Subcutaneous abdominal adipose tissue (tissue), 5 donors: Measurements from ENCODE around the gene MSS51.

Experiments
- H3K27ac ChIP-seq: one replicate; pipeline ENCODE4 v1.7.0; 2013; ENCODE audit warnings: low read depth, mild to moderate bottlenecking, inconsistent platforms, low read length, moderate library complexity
- H3K27me3 ChIP-seq, 5 donors: one replicate each; pipeline ENCODE4 v1.7.0; 2013; ENCODE audit warnings: low read length in 5 of 5, inconsistent platforms in 1 of 5; ENCODE audit not compliant: control insufficient read depth in 5 of 5, insufficient read depth in 4 of 5
- H3K36me3 ChIP-seq, 5 donors: one replicate each; pipeline ENCODE4 v1.7.0; 2013; ENCODE audit warnings: low read length in 5 of 5; ENCODE audit not compliant: control insufficient read depth in 5 of 5, insufficient read depth in 5 of 5
- H3K4me1 ChIP-seq, 5 donors: one replicate each; pipeline ENCODE4 v1.7.0; 2013; ENCODE audit warnings: low read length in 5 of 5, mild to moderate bottlenecking in 3 of 5, moderate library complexity in 1 of 5; ENCODE audit not compliant: control insufficient read depth in 5 of 5, insufficient read depth in 5 of 5
- H3K4me3 ChIP-seq, 5 donors: one replicate each; pipeline ENCODE4 v1.7.0; 2013; ENCODE audit warnings: low read length in 5 of 5, low read depth in 1 of 5
- H3K9ac ChIP-seq, 5 donors: one replicate each; pipeline ENCODE4 v1.7.0; 2013; ENCODE audit warnings: low read length in 5 of 5, mild to moderate bottlenecking in 4 of 5, moderate library complexity in 3 of 5
- H3K9me3 ChIP-seq, 5 donors: one replicate each; pipeline ENCODE4 v1.7.0; 2013; ENCODE audit warnings: low read length in 5 of 5; ENCODE audit not compliant: control insufficient read depth in 5 of 5
- donor health status: healthy.
- donor health status: healthy.
- donor health status: healthy.
- donor health status: healthy.
- donor health status: healthy.

The MSS51 gene

GRCh38 chr10:73416571-73416970 lies 16.8 kb downstream of the MSS51 start:
- Histone ChIP-seq H3K4me1 (peaks cover 4 to 30% (median 24%) of the 10 kb centered on the region in 5 donors), H3K27ac (no peak overlapping the region), H3K27me3 (no peaks in the 10 kb centered on the region), H3K9ac (no peak overlapping the region), H3K4me3 (no peak overlapping the region), H3K36me3 (no peaks in the 10 kb centered on the region), H3K9me3 (no peaks in the 10 kb centered on the region)

- H3K36me3 ChIP-seq = no peaks in the 10 kb centered on the region
- peak overlapping the region in 4 of 5 donors; percentile 66 to 92 (median 84) for H3K9ac ChIP-seq
- H3K27ac ChIP-seq = peak overlapping the region; percentile 98
- H3K9me3 ChIP-seq = no peaks in the 10 kb centered on the region
- H3K27me3 ChIP-seq = no peaks in the 10 kb centered on the region
- H3K4me1 ChIP-seq = peaks cover 4 to 28% (median 23%) of the 10 kb centered on the region in 5 donors
- peak overlapping the region; percentile 73 to 91 (median 85) for H3K4me3 ChIP-seq
These were observed 19.0 kb downstream of the MSS51 start for GRCh38 chr10:73414230-73414945.

- no peaks in the 10 kb centered on the region for H3K9me3 ChIP-seq
- H3K36me3 ChIP-seq = no peaks in the 10 kb centered on the region
- peak within 1 kb of the TSS; percentile 81 to 96 (median 92) for H3K9ac ChIP-seq
- H3K27ac ChIP-seq = peak within 1 kb of the TSS; percentile 98
- H3K4me3 ChIP-seq = peak within 1 kb of the TSS; percentile 83 to 97 (median 90)
- H3K4me1 ChIP-seq = peaks cover 4 to 29% (median 23%) of the 10 kb centered on the region in 5 donors
- no peaks in the 10 kb centered on the region for H3K27me3 ChIP-seq
These were observed 19.7 kb downstream of the MSS51 start, which contains the start of gene ANXA7 for GRCh38 chr10:73413528-73414229. Gene ANXA7 (minus strand): TSS chr10:73414058. CDS start chr10:73400856, 13,202 bp downstream.

GRCh38 chr10:73413108-73413527 lies 20.2 kb downstream of the MSS51 start:
- peaks cover 4 to 31% (median 24%) of the 10 kb centered on the region in 5 donors for H3K4me1 ChIP-seq
- peak overlapping the region; percentile 81 to 96 (median 92) for H3K9ac ChIP-seq
- H3K27me3 ChIP-seq = no peaks in the 10 kb centered on the region
- H3K9me3 ChIP-seq = no peaks in the 10 kb centered on the region
- H3K4me3 ChIP-seq = peak overlapping the region; percentile 83 to 97 (median 90)
- H3K27ac ChIP-seq = peak overlapping the region; percentile 98
- no peaks in the 10 kb centered on the region for H3K36me3 ChIP-seq

GRCh38 chr10:73410897-73411296 lies 22.5 kb downstream of the MSS51 start:
- Histone ChIP-seq H3K27me3 (no peaks in the 10 kb centered on the region), H3K4me1 (peaks cover 4 to 31% (median 22%) of the 10 kb centered on the region in 5 donors), H3K36me3 (peaks cover 0 to 7% (median 3%) of the 10 kb centered on the region in 5 donors), H3K9me3 (no peaks in the 10 kb centered on the region), H3K27ac (no peak overlapping the region), H3K4me3 (no peak overlapping the region), H3K9ac (no peak overlapping the region)

GRCh38 chr10:73408978-73409521 lies 24.3 kb downstream of the MSS51 start:
- H3K9ac ChIP-seq = no peak overlapping the region
- H3K27ac ChIP-seq = no peak overlapping the region
- no peaks in the 10 kb centered on the region for H3K27me3 ChIP-seq
- H3K4me1 ChIP-seq = peaks cover 4 to 25% (median 16%) of the 10 kb centered on the region in 5 donors
- no peaks in the 10 kb centered on the region for H3K9me3 ChIP-seq
- peaks cover 0 to 7% (median 3%) of the 10 kb centered on the region in 5 donors for H3K36me3 ChIP-seq
- no peak overlapping the region for H3K4me3 ChIP-seq

GRCh38 chr10:73408061-73408460 lies 25.3 kb downstream of the MSS51 start:
- H3K36me3 ChIP-seq = peaks cover 0 to 7% (median 3%) of the 10 kb centered on the region in 5 donors
- H3K4me3 ChIP-seq = no peak overlapping the region
- no peaks in the 10 kb centered on the region for H3K9me3 ChIP-seq
- H3K4me1 ChIP-seq = peaks cover 3 to 29% (median 16%) of the 10 kb centered on the region in 5 donors
- H3K27me3 ChIP-seq = no peaks in the 10 kb centered on the region
- no peak overlapping the region for H3K9ac ChIP-seq
- H3K27ac ChIP-seq = no peak overlapping the region

- H3K9me3 ChIP-seq = no peaks in the 10 kb centered on the region
- H3K4me1 ChIP-seq = peaks cover 0 to 25% (median 10%) of the 10 kb centered on the region in 5 donors
These were observed 25.9 kb downstream of the MSS51 start for GRCh38 chr10:73407495-73407894.

GRCh38 chr10:73406846-73407245 lies 26.5 kb downstream of the MSS51 start:
- H3K36me3 ChIP-seq = peaks cover 0 to 7% (median 3%) of the 10 kb centered on the region in 5 donors
- H3K4me3 ChIP-seq = no peak overlapping the region
- H3K27ac ChIP-seq = no peak overlapping the region
- no peaks in the 10 kb centered on the region for H3K27me3 ChIP-seq
- peaks cover 0 to 20% (median 8%) of the 10 kb centered on the region in 5 donors for H3K4me1 ChIP-seq
- no peak overlapping the region for H3K9ac ChIP-seq
- H3K9me3 ChIP-seq = no peaks in the 10 kb centered on the region

More at GRCh38 chr10:73407495-73407894, 25.9 kb downstream of the MSS51 start:
- H3K27me3 ChIP-seq = no peaks in the 10 kb centered on the region
- no peak overlapping the region for H3K4me3 ChIP-seq
- no peak overlapping the region for H3K9ac ChIP-seq
- no peak overlapping the region for H3K27ac ChIP-seq
- H3K36me3 ChIP-seq = peaks cover 0 to 7% (median 3%) of the 10 kb centered on the region in 5 donors
